ENCODE measurements around the gene ST6GALNAC5.

GRCh38 chr1:77015748-77016341 lies 148.6 kb downstream of the ST6GALNAC5 start:
- no peak for TF ChIP-seq POLR2AphosphoS5 (IDR thresholded peaks at IDR 0.05)
- TF ChIP-seq CTCF (IDR thresholded peaks at IDR 0.05): no peak
- no peak for TF ChIP-seq POLR2A (IDR thresholded peaks at IDR 0.05)
- no peak for TF ChIP-seq EP300 (IDR thresholded peaks at IDR 0.05)

Measured in suprapubic skin (tissue), 4 donors.